Measurements from ENCODE around the gene AARS1. TPM values are rescaled to one million over a fixed set of nuclear protein-coding genes. Genes with fewer than 3 reads are reported as not detected.

AARS1 gene
- total and polyA plus RNA-seq, 2 of the 8 experiments (the other 6 are each of a cell fraction or from before 2014, with no cell fraction given), result 130 to 235 TPM

DNA sequence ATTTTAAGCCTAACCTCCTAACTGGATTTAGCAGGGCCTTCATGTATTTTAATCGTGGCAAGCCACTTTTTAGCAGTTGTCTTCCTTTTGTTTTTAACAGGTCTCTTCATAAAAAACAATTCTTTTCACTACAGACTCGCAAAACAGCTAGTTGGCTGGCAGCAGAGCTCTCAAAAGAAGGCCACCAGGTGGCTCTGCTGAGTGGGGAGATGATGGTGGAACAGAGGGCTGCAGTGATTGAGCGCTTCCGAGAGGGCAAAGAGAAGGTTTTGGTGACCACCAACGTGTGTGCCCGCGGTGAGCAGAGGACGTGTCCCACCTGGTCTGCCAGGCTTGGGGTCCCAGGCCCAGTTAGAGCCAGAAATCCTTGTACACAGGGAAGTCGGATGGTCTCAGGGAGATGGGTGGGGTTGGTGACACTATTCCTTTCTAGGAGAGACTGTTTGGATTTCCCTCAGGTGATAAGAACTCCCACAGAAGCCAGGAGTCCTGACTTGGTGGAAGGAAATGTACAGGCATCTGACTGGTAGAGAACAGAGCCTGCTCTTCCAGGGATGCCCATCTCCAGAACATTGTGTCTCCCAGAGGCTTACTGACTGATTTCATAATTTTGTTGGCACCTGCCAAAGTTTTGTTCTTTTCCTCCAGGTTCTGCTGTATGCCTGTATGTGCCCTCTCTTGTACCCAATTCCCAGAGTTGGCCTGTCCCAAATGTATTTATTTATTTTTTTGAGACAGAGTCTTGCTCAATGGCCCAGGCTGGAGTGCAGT is 42.5 kb upstream of the AARS1 start (continued):
- TF ChIP-seq, protein P1, sequence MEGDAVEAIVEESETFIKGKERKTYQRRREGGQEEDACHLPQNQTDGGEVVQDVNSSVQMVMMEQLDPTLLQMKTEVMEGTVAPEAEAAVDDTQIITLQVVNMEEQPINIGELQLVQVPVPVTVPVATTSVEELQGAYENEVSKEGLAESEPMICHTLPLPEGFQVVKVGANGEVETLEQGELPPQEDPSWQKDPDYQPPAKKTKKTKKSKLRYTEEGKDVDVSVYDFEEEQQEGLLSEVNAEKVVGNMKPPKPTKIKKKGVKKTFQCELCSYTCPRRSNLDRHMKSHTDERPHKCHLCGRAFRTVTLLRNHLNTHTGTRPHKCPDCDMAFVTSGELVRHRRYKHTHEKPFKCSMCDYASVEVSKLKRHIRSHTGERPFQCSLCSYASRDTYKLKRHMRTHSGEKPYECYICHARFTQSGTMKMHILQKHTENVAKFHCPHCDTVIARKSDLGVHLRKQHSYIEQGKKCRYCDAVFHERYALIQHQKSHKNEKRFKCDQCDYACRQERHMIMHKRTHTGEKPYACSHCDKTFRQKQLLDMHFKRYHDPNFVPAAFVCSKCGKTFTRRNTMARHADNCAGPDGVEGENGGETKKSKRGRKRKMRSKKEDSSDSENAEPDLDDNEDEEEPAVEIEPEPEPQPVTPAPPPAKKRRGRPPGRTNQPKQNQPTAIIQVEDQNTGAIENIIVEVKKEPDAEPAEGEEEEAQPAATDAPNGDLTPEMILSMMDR (IDR thresholded peaks at IDR 0.05; ENCODE audit: control extremely low read depth in 1 of 3, insufficient read depth in 1 of 3, low read depth in 1 of 3, low read length in 3 of 3), result peak; percentile 24 to 47 (median 39)
- TF ChIP-seq SIRT6 (IDR thresholded peaks at IDR 0.05; ENCODE audit: low read length), result no peak
- no peak for TF ChIP-seq CREB1 (IDR thresholded peaks at IDR 0.05)
- no peak for TF ChIP-seq SIN3A (conservative IDR thresholded peaks at IDR 0.05 in 1 of 2, IDR thresholded peaks at IDR 0.05 in 1 of 2; ENCODE audit: low read depth in 1 of 2, low read length in 2 of 2)
- no peak for TF ChIP-seq BACH1 (IDR thresholded peaks at IDR 0.05; ENCODE audit: low read length)

Measured in H1 (cell line).